WERI-Rb-1 (cell line): ENCODE data around the gene CDH7.

ENCODE experiments used
- DNase-seq: peaks from one replicate; pipeline ENCODE4 v3.0.0-alpha.2; 2020
- H3K27ac ChIP-seq: fragments of 250-450 bp; sonication (Bioruptor Pico); 2 replicates; pipeline ENCODE4 v1.5.1; 2020; ENCODE audit warnings: mild to moderate bottlenecking, moderate library complexity
- H3K27me3 ChIP-seq: fragments of 250-450 bp; sonication (Bioruptor Pico); 2 replicates; pipeline ENCODE4 v1.5.1; 2021; ENCODE audit warnings: mild to moderate bottlenecking, low read depth, moderate library complexity; ENCODE audit not compliant: insufficient read depth, severe bottlenecking
- H3K36me3 ChIP-seq: fragments of 250-450 bp; sonication (Bioruptor Pico); 2 replicates; pipeline ENCODE4 v1.5.1; 2020; ENCODE audit warnings: mild to moderate bottlenecking, moderate library complexity
- H3K4me3 ChIP-seq: 2 replicates; pipeline ENCODE4 v1.5.1; 2011; ENCODE audit warnings: low read depth, mild to moderate bottlenecking, control low read depth, low read length
- H3K9me3 ChIP-seq: fragments of 250-450 bp; sonication (Bioruptor Pico); 2 replicates; pipeline ENCODE4 v1.5.1; 2021; ENCODE audit warnings: mild to moderate bottlenecking, moderate library complexity; ENCODE audit not compliant: severe bottlenecking
- CTCF ChIP-seq: IDR thresholded peaks from 2 replicates; pipeline ENCODE4 v1.5.1; 2011; ENCODE audit warnings: low read depth, mild to moderate bottlenecking, control low read depth, inconsistent platforms, low read length

The CDH7 gene

GRCh38 chr18:65760457-65760856 lies 9.6 kb downstream of the CDH7 start:
- no peaks in the 10 kb centered on the region for H3K36me3 ChIP-seq
- DNase-seq: no peak
- no peak for TF ChIP-seq CTCF
- no peak overlapping the region for H3K27ac ChIP-seq
- no peaks in the 10 kb centered on the region for H3K9me3 ChIP-seq
- no peak overlapping the region for H3K4me3 ChIP-seq
- no peaks in the 10 kb centered on the region for H3K27me3 ChIP-seq

GRCh38 chr18:65761636-65762295 lies 11.0 kb downstream of the CDH7 start:
- Histone ChIP-seq H3K36me3 (no peaks in the 10 kb centered on the region), H3K27ac (no peak overlapping the region), H3K9me3 (no peaks in the 10 kb centered on the region), H3K4me3 (no peak overlapping the region), H3K27me3 (no peaks in the 10 kb centered on the region)
- DNase-seq: no peak
- TF ChIP-seq CTCF: no peak

- DNase-seq: no peak
- no peak overlapping the region for H3K4me3 ChIP-seq
- H3K27ac ChIP-seq: no peak overlapping the region
- no peaks in the 10 kb centered on the region for H3K27me3 ChIP-seq
- H3K36me3 ChIP-seq: no peaks in the 10 kb centered on the region
- TF ChIP-seq CTCF: no peak
- H3K9me3 ChIP-seq: no peaks in the 10 kb centered on the region
Measured at GRCh38 chr18:65762556-65762955, 11.7 kb downstream of the CDH7 start.

- no peak overlapping the region for H3K27ac ChIP-seq
- H3K4me3 ChIP-seq: no peak overlapping the region
- no peaks in the 10 kb centered on the region for H3K36me3 ChIP-seq
- H3K27me3 ChIP-seq: no peaks in the 10 kb centered on the region
- H3K9me3 ChIP-seq: no peaks in the 10 kb centered on the region
- DNase-seq: no peak
- TF ChIP-seq CTCF: no peak
Measured at GRCh38 chr18:65767406-65767805, 16.6 kb downstream of the CDH7 start.

- TF ChIP-seq CTCF: no peak
- Histone ChIP-seq H3K9me3 (no peaks in the 10 kb centered on the region), H3K4me3 (no peak overlapping the region), H3K27ac (no peak overlapping the region), H3K36me3 (no peaks in the 10 kb centered on the region), H3K27me3 (no peaks in the 10 kb centered on the region)
- DNase-seq: no peak
Measured at GRCh38 chr18:65768120-65768778, 17.4 kb downstream of the CDH7 start.
